Measurements from ENCODE around the gene VILL. TPM values are rescaled to one million over a fixed set of nuclear protein-coding genes. Genes with fewer than 3 reads are reported as not detected.

The VILL gene
- total and polyA plus RNA-seq, 10 of the 15 experiments (the other 5 are each of a cell fraction or from before 2014, with no cell fraction given) = 0.15 to 5.4 (median 2.1) TPM; not detected in 1

GRCh38 chr3:37987315-37987697 is 3.3 kb upstream of the VILL start:
- in situ Hi-C loops (cut with MboI) (no loop called here), intact Hi-C loops (cut with micrococcal nuclease; ENCODE audit: unreplicated experiment) (no loop called here)
- no peaks in the 10 kb centered on the region for H3K27me3 ChIP-seq (replicated peaks in 1 of 2; ENCODE audit: control insufficient read depth in 2 of 2, insufficient read depth in 2 of 2, low read length in 1 of 2)
- no peaks in the 10 kb centered on the region for H4K20me1 ChIP-seq (ENCODE audit: control insufficient read depth, insufficient read depth)
- 50% methylated on average over 2 of the region's 2 CpGs for WGBS (ENCODE audit: insufficient coverage, insufficient replicate concordance, low lambda C conversion rate, missing lambda C conversion rate)
- no peaks in the 10 kb centered on the region for H3K9me3 ChIP-seq (replicated peaks; ENCODE audit: control insufficient read depth, insufficient read depth, low read length)
- FAIRE-seq = no peak
- H2AFZ ChIP-seq (ENCODE audit: control insufficient read depth, low read depth, low read length) = no peak overlapping the region
- ATAC-seq = no peak
- RAD21 ChIA-PET (ENCODE audit: unreplicated experiment) = no interaction called here
- H3K4me3 ChIP-seq = no peak overlapping the region
- DNase-seq (ENCODE audit: low read depth, low spot score) = no peak
- H3K4me1 ChIP-seq (ENCODE audit: control insufficient read depth, insufficient read depth, low read length) = no peaks in the 10 kb centered on the region
- H3K4me2 ChIP-seq (ENCODE audit: control insufficient read depth, insufficient read depth) = no peak overlapping the region
- H3K36me3 ChIP-seq (ENCODE audit: control insufficient read depth in 2 of 2, insufficient read depth in 2 of 2, low read length in 1 of 2) = no peaks in the 10 kb centered on the region
- BruUV-seq (replicated peaks) = no TSS peak
- POLR2A ChIA-PET = no interaction called here
- H3K79me2 ChIP-seq (ENCODE audit: control insufficient read depth, insufficient read depth, low read length) = no peaks in the 10 kb centered on the region
- no peak overlapping the region for H3K9ac ChIP-seq (ENCODE audit: control insufficient read depth, insufficient read depth, low read length)
- SMC1A ChIA-PET (ENCODE audit: uncharacterized antibody, unreplicated experiment) = no interaction called here
- no peak overlapping the region for H3K27ac ChIP-seq (ENCODE audit: control insufficient read depth, insufficient read depth)
- CTCF ChIA-PET = interaction anchor here (1.0 to 1.1 kb wide), 2 partner anchors 10 to 20 kb away, joined by 4 read pairs; no protein-coding TSS in a partner anchor
- no peak for TF ChIP-seq YBX1 (IDR thresholded peaks at IDR 0.05)
- TF ChIP-seq CREM (IDR thresholded peaks at IDR 0.05; ENCODE audit: low read depth) = no peak
- no peak for TF ChIP-seq REST (IDR thresholded peaks at IDR 0.05; ENCODE audit: low read depth, low read length)
- no peak for TF ChIP-seq ZZZ3 (IDR thresholded peaks at IDR 0.05; ENCODE audit: control insufficient read depth, insufficient read length, low read depth)
- TF ChIP-seq DPF2 (IDR thresholded peaks at IDR 0.05) = no peak
- TF ChIP-seq USF1 (IDR thresholded peaks at IDR 0.05; ENCODE audit: borderline replicate concordance, extremely low read length, insufficient read depth, low read depth, low read length) = no peak
- no peak for TF ChIP-seq RCOR1 (conservative IDR thresholded peaks at IDR 0.05; ENCODE audit: low read depth, low read length)
- no peak for TF ChIP-seq POLR2AphosphoS2 (IDR thresholded peaks at IDR 0.05; ENCODE audit: low read depth, low read length)
- no peak for TF ChIP-seq HCFC1 (IDR thresholded peaks at IDR 0.05; ENCODE audit: low read length)
- no peak for TF ChIP-seq E2F4 (IDR thresholded peaks at IDR 0.05; ENCODE audit: low read depth, low read length)
- no peak for TF ChIP-seq NFYA (IDR thresholded peaks at IDR 0.05; ENCODE audit: borderline replicate concordance, low read depth, low read length)
- TF ChIP-seq SPI1 (IDR thresholded peaks at IDR 0.05; ENCODE audit: borderline replicate concordance, insufficient read depth, low read depth, low read length) = no peak
- no peak for TF ChIP-seq CREB1 (IDR thresholded peaks at IDR 0.05; ENCODE audit: low read depth)
- no peak for TF ChIP-seq MTA2 (IDR thresholded peaks at IDR 0.05; ENCODE audit: low read depth)
- no peak for TF ChIP-seq JUNB (IDR thresholded peaks at IDR 0.05)
- no peak for TF ChIP-seq STAT3 (IDR thresholded peaks at IDR 0.05; ENCODE audit: low read depth, low read length)
- TF ChIP-seq ASH2L (IDR thresholded peaks at IDR 0.05; ENCODE audit: borderline replicate concordance, low read depth) = no peak
- no peak for TF ChIP-seq IRF5 (IDR thresholded peaks at IDR 0.05; ENCODE audit: borderline replicate concordance)
